HEK293T (cell line): ENCODE results near the gene LAMA3.

Experiments used
- BHLHE40 ChIP-seq: fragments of 450-650 bp; IDR thresholded peaks from 2 replicates; pipeline ENCODE4 v1.6.1; 2016; ENCODE audit warnings: mild to moderate bottlenecking, moderate library complexity, borderline replicate concordance
- CTBP1 ChIP-seq: fragments of 450-650 bp; IDR thresholded peaks from 2 replicates; pipeline ENCODE4 v1.6.1; 2016; ENCODE audit warnings: borderline replicate concordance
- ELF4 ChIP-seq: fragments of 450-650 bp; IDR thresholded peaks from 2 replicates; pipeline ENCODE4 v1.6.1; 2017; ENCODE audit warnings: antibody characterized with exemption
- FOXA1 ChIP-seq: fragments of 450-650 bp; IDR thresholded peaks from 2 replicates; pipeline ENCODE4 v1.6.1; 2016; ENCODE audit warnings: mild to moderate bottlenecking
- FOXK2 ChIP-seq: fragments of 450-650 bp; IDR thresholded peaks from 2 replicates; pipeline ENCODE4 v1.6.1; 2016; ENCODE audit warnings: mild to moderate bottlenecking
- FOXM1 ChIP-seq: fragments of 450-650 bp; IDR thresholded peaks from 2 replicates; pipeline ENCODE4 v1.6.1; 2017; ENCODE audit warnings: mild to moderate bottlenecking, borderline replicate concordance
- HDGF ChIP-seq: fragments of 450-650 bp; IDR thresholded peaks from 2 replicates; pipeline ENCODE4 v1.6.1; 2017; ENCODE audit warnings: antibody characterized with exemption, borderline replicate concordance
- L3MBTL2 ChIP-seq: fragments of 450-650 bp; conservative IDR thresholded peaks from 2 replicates; pipeline ENCODE4 v1.6.1; 2016; ENCODE audit warnings: mild to moderate bottlenecking
- LEF1 ChIP-seq: fragments of 450-650 bp; IDR thresholded peaks from 2 replicates; pipeline ENCODE4 v1.6.1; 2017; ENCODE audit warnings: mild to moderate bottlenecking, borderline replicate concordance
- NFRKB ChIP-seq: fragments of 450-650 bp; IDR thresholded peaks from 2 replicates; pipeline ENCODE4 v1.6.1; 2016; ENCODE audit warnings: mild to moderate bottlenecking, moderate library complexity
- SP1 ChIP-seq: fragments of 450-650 bp; IDR thresholded peaks from 2 replicates; pipeline ENCODE4 v1.6.1; 2017
- SUZ12 ChIP-seq: fragments of 450-650 bp; IDR thresholded peaks from 2 replicates; pipeline ENCODE4 v1.6.1; 2016; ENCODE audit warnings: mild to moderate bottlenecking
- TARDBP ChIP-seq: fragments of 450-650 bp; IDR thresholded peaks from 2 replicates; pipeline ENCODE4 v1.6.1; 2016
- ZNF384 ChIP-seq: fragments of 450-650 bp; IDR thresholded peaks from 2 replicates; pipeline ENCODE4 v1.6.1; 2016

DNA sequence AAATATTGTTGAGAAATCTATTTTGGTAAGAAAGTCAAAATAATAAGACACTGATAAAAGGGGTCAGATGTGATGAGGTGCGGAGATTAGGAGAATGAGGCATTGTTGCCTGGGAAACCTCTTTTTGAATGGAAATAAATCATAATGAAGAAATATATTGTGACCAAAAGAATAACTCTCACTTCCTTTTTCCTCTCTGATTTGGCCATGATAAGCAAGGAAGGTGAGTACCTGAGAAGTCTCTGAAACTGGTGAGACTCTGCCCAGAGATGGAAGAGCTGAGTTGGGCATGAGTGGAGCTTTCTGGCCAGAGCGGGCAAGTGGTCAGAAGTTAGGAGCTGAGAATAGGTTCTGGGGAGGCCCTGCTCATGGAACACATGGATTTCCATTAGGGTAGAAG, 11.8 kb downstream of the LAMA3 start:
- TF ChIP-seq L3MBTL2 (no peak), HDGF (no peak), FOXK2 (no peak), FOXM1 (no peak), FOXA1 (no peak), BHLHE40 (no peak), SP1 (no peak), ELF4 (no peak), LEF1 (no peak), SUZ12 (no peak), NFRKB (no peak), CTBP1 (no peak), ZNF384 (no peak), TARDBP (no peak)
